ENCODE measurements around the gene IGHMBP2. TPM values are rescaled to one million over a fixed set of nuclear protein-coding genes. Genes with fewer than 3 reads are reported as not detected.

The IGHMBP2 gene
- total RNA-seq, 2 experiments from 2014 or later = 17.5 to 18.5 TPM

DNA sequence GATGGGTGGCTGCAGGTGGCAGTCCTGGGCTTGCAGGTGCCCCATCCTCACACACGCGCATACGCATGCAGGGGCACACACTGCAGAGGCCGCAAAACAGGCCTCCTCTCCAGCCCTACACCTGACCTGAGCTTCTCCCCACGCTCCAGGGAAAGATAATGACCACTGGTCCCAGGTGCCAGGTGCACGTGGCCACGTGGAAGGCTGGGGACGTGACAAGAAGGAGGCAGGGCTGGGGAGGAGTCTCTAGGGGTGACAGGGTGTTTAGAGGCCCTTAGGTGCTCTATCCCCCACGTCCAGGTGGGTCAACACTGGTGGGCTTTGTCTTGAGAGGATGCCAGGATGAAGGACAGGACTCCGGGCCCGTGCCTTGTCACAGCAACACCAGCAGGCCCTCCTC, 38.5 kb upstream of the IGHMBP2 start:
- ATAC-seq (ENCODE audit: poor library complexity) (no peak), DNase-seq (no peak)
- Mint-ChIP-seq H3K9me3 (no peaks in the 10 kb centered on the region), H3K4me1 (ENCODE audit: low read depth) (peaks cover 16% of the 10 kb centered on the region), H3K36me3 (ENCODE audit: low read depth) (no peaks in the 10 kb centered on the region), H3K27me3 (peaks cover 18% of the 10 kb centered on the region), H3K4me3 (no peak overlapping the region), H3K27ac (no peak overlapping the region)
- TF ChIP-seq CTCF (IDR thresholded peaks at IDR 0.05) = no peak
- POLR2A ChIA-PET = interaction anchor here (0.6 kb wide), 1 partner anchor 28 kb away, joined by 3 read pairs; no protein-coding TSS in a partner anchor
- Histone ChIP-seq H3K9me3 (ENCODE audit: control insufficient read depth in 1 of 2, insufficient read depth in 1 of 2, low read length in 2 of 2) (peaks cover 4 to 7% of the 10 kb centered on the region in 2 experiments), H3K36me3 (ENCODE audit: insufficient read depth, low read length) (no peaks in the 10 kb centered on the region), H3K4me3 (ENCODE audit: low read length) (no peak overlapping the region), H3K27me3 (ENCODE audit: control insufficient read depth in 1 of 2, insufficient read depth in 2 of 2, low read length in 2 of 2) (peaks cover 3 to 6% of the 10 kb centered on the region in 2 experiments), H3K27ac (ENCODE audit: low read depth in 1 of 2, low read length in 2 of 2) (no peak overlapping the region), H3K4me1 (ENCODE audit: insufficient read depth, low read length) (peaks cover 8% of the 10 kb centered on the region)
- intact Hi-C loops (cut with DNase I, micrococcal nuclease) = no loop called here
- CTCF ChIA-PET = no interaction called here

DNA sequence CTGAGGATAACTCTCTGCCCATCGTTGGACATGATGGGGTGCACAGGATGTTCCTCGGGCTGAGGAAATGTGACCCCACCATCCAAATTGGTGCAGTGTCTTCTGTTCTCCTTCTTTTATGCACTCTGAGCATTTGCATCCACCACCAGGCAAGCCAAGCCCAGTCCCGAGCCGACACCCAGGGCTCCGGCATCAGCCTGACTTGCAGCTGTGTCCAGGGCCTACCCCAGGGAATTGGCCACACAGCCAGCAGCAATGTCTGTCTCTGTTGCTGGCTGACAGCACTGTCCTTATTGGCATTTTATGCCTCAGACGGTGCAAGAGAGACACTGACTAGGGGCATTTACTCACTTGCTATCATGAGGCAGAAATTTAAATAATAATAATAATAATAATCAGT, 36.6 kb upstream of the IGHMBP2 start:
- Histone ChIP-seq H3K4me3 (ENCODE audit: low read length) (no peak overlapping the region), H3K27ac (ENCODE audit: low read depth in 1 of 2, low read length in 2 of 2) (no peak overlapping the region), H3K27me3 (ENCODE audit: control insufficient read depth in 1 of 2, insufficient read depth in 2 of 2, low read length in 2 of 2) (peaks cover 3 to 11% of the 10 kb centered on the region in 2 experiments), H3K4me1 (ENCODE audit: insufficient read depth, low read length) (peaks cover 8% of the 10 kb centered on the region), H3K36me3 (ENCODE audit: insufficient read depth, low read length) (no peaks in the 10 kb centered on the region), H3K9me3 (ENCODE audit: control insufficient read depth in 1 of 2, insufficient read depth in 1 of 2, low read length in 2 of 2) (peaks cover 4 to 7% of the 10 kb centered on the region in 2 experiments)
- POLR2A ChIA-PET = no interaction called here
- CTCF ChIA-PET = no interaction called here
- peaks cover 19% of the 10 kb centered on the region for H3K4me1 Mint-ChIP-seq (ENCODE audit: low read depth)
- H3K27me3 Mint-ChIP-seq = peaks cover 31% of the 10 kb centered on the region
- intact Hi-C loops (cut with DNase I, micrococcal nuclease) = no loop called here
- no peak for ATAC-seq (ENCODE audit: poor library complexity)
- H3K27ac Mint-ChIP-seq = no peak overlapping the region
- no peak for DNase-seq
- no peaks in the 10 kb centered on the region for H3K36me3 Mint-ChIP-seq (ENCODE audit: low read depth)
- H3K4me3 Mint-ChIP-seq = no peak overlapping the region
- no peaks in the 10 kb centered on the region for H3K9me3 Mint-ChIP-seq
- TF ChIP-seq CTCF (IDR thresholded peaks at IDR 0.05) = no peak

- Mint-ChIP-seq H3K36me3 (ENCODE audit: low read depth) (no peaks in the 10 kb centered on the region), H3K9me3 (no peaks in the 10 kb centered on the region), H3K4me3 (no peak overlapping the region), H3K4me1 (ENCODE audit: low read depth) (peaks cover 19% of the 10 kb centered on the region), H3K27ac (no peak overlapping the region), H3K27me3 (peaks cover 31% of the 10 kb centered on the region)
- Histone ChIP-seq H3K27me3 (ENCODE audit: control insufficient read depth in 1 of 2, insufficient read depth in 2 of 2, low read length in 2 of 2) (peaks cover 3 to 11% of the 10 kb centered on the region in 2 experiments), H3K36me3 (ENCODE audit: insufficient read depth, low read length) (no peaks in the 10 kb centered on the region), H3K27ac (ENCODE audit: low read depth in 1 of 2, low read length in 2 of 2) (no peak overlapping the region), H3K9me3 (ENCODE audit: control insufficient read depth in 1 of 2, insufficient read depth in 1 of 2, low read length in 2 of 2) (peaks cover 4 to 7% of the 10 kb centered on the region in 2 experiments), H3K4me3 (ENCODE audit: low read length) (no peak overlapping the region), H3K4me1 (ENCODE audit: insufficient read depth, low read length) (peaks cover 8% of the 10 kb centered on the region)
- DNase-seq (no peak), ATAC-seq (ENCODE audit: poor library complexity) (no peak)
- intact Hi-C loops (cut with DNase I, micrococcal nuclease) = no loop called here
- POLR2A ChIA-PET = no interaction called here
- CTCF ChIA-PET = no interaction called here
- TF ChIP-seq CTCF (IDR thresholded peaks at IDR 0.05) = no peak
Observed at GRCh38 chr11:68868221-68868835, 35.4 kb upstream of the IGHMBP2 start.
